H1 (cell line): Measurements from ENCODE around the gene BOLL. TPM values are rescaled to one million over a fixed set of nuclear protein-coding genes. Genes with fewer than 3 reads are reported as not detected.

Experiments used
- CTCF ChIA-PET: fragments of 300-600 bp; sonication (Branson Sonifier 250); formaldehyde crosslinking; loops from one replicate; lab custom pipeline; 2021; ENCODE audit not compliant: partially characterized antibody; lab: Charles Lee
- POLR2A ChIA-PET: fragments of 300-600 bp; sonication (Branson Sonifier 250); formaldehyde crosslinking; loops from one replicate; lab custom pipeline; 2021; ENCODE audit warnings: inconsistent platforms; ENCODE audit not compliant: partially characterized antibody; lab: Charles Lee
- DNase-seq, 2 experiments: peaks; one replicate each; pipeline versions ENCODE4 v3.0.0 to v3.0.0-alpha.2; 2010 to 2022; ENCODE audit warnings: low spot score in 2 of 2, low read depth in 1 of 2, mixed read lengths in 1 of 2
- FAIRE-seq: peaks from 2 replicates; lab custom pipeline; 2011; peaks lifted over from hg19 to GRCh38; lab: Jason Lieb, UNC
- H2AFZ ChIP-seq: 2 replicates; pipeline ENCODE4 v1.8.1; 2012; ENCODE audit warnings: low read length, inconsistent platforms
- H2AK5ac ChIP-seq: 2 replicates; pipeline ENCODE4 v1.6.1; 2013; ENCODE audit warnings: low read depth, low read length
- H2BK120ac ChIP-seq: replicated peaks from 2 replicates; pipeline ENCODE3; 2013; ENCODE audit warnings: low read depth, low read length, inconsistent platforms
- H2BK12ac ChIP-seq: 2 replicates; pipeline ENCODE4 v1.6.1; 2013; ENCODE audit warnings: low read depth, low read length
- H2BK15ac ChIP-seq: 2 replicates; pipeline ENCODE4 v1.6.1; 2013; ENCODE audit warnings: low read length
- H2BK20ac ChIP-seq: 2 replicates; pipeline ENCODE4 v1.6.1; 2013; ENCODE audit warnings: low read length
- H2BK5ac ChIP-seq: 2 replicates; pipeline ENCODE4 v1.6.1; 2013; ENCODE audit warnings: low read depth, low read length
- H3K14ac ChIP-seq: 2 replicates; pipeline ENCODE4 v1.6.1; 2013; ENCODE audit warnings: inconsistent platforms; ENCODE audit not compliant: insufficient read length
- H3K18ac ChIP-seq: 2 replicates; pipeline ENCODE4 v1.6.1; 2013; ENCODE audit warnings: low read length; ENCODE audit errors: extremely low read depth
- H3K23ac ChIP-seq: 2 replicates; pipeline ENCODE4 v1.6.1; 2013; ENCODE audit warnings: inconsistent platforms; ENCODE audit not compliant: insufficient read length
- H3K23me2 ChIP-seq: 2 replicates; pipeline ENCODE4 v1.6.1; 2013; ENCODE audit warnings: low read depth, low read length
- H3K27ac ChIP-seq: 2 replicates; pipeline ENCODE4 v1.6.1; 2011; ENCODE audit warnings: low read depth, low read length, inconsistent platforms
- H3K27me3 ChIP-seq, 4 experiments: replicated peaks in 1 of 4; 1 replicate in 1 of 4; 2 replicates in 3 of 4; pipeline versions ENCODE4 v1.6.1 to v1.8.1; 2011 to 2013; ENCODE audit warnings: low read length in 3 of 4, mild to moderate bottlenecking in 3 of 4, inconsistent platforms in 2 of 4, mixed read lengths in 2 of 4, moderate library complexity in 1 of 4; ENCODE audit not compliant: control insufficient read depth in 3 of 4, insufficient read depth in 3 of 4; ENCODE audit errors: extremely low read depth in 1 of 4
- H3K36me3 ChIP-seq, 4 experiments: 2 replicates each; pipeline versions ENCODE4 v1.6.1 to v1.8.1; 2011 to 2013; ENCODE audit warnings: mild to moderate bottlenecking in 4 of 4, low read length in 3 of 4, moderate library complexity in 2 of 4, control low read depth in 1 of 4, inconsistent platforms in 1 of 4; ENCODE audit not compliant: insufficient read depth in 4 of 4, control insufficient read depth in 2 of 4
- H3K4ac ChIP-seq: replicated peaks from 2 replicates; pipeline ENCODE3; 2013; ENCODE audit warnings: low read length, low read depth, mixed read lengths, inconsistent platforms; ENCODE audit not compliant: insufficient read length
- H3K4me1 ChIP-seq, 4 experiments: replicated peaks in 1 of 4; 1 replicate in 1 of 4; 2 replicates in 3 of 4; pipeline versions ENCODE4 v1.6.1 to v1.8.1; 2011 to 2013; ENCODE audit warnings: low read length in 3 of 4, inconsistent platforms in 2 of 4, mixed read lengths in 1 of 4; ENCODE audit not compliant: insufficient read depth in 4 of 4, control insufficient read depth in 3 of 4
- H3K4me2 ChIP-seq, 2 experiments: 2 replicates each; pipeline versions ENCODE4 v1.6.1 to v1.8.1; 2011 to 2013; ENCODE audit warnings: low read depth in 2 of 2, low read length in 2 of 2, control low read depth in 1 of 2, inconsistent platforms in 1 of 2, mild to moderate bottlenecking in 1 of 2; ENCODE audit not compliant: insufficient read depth in 1 of 2
- H3K4me3 ChIP-seq, 4 experiments: fragments of 200-600, 300-600 bp in 1 of 4; sonication (generic), shearing (Covaris generic), sonication (Bioruptor Twin) in 1 of 4; 2 replicates each; pipeline versions ENCODE4 v1.5.1 to v1.8.1; 2011 to 2016; ENCODE audit warnings: low read length in 4 of 4, low read depth in 3 of 4, control low read depth in 2 of 4, inconsistent platforms in 2 of 4, mild to moderate bottlenecking in 2 of 4, mixed read lengths in 1 of 4, moderate library complexity in 1 of 4; ENCODE audit not compliant: insufficient read depth in 2 of 4; ENCODE audit errors: extremely low read depth in 1 of 4
- H3K56ac ChIP-seq: replicated peaks from 2 replicates; pipeline ENCODE3; 2013; ENCODE audit warnings: low read depth, mild to moderate bottlenecking, mixed read lengths, low read length, inconsistent platforms; ENCODE audit not compliant: insufficient read length
- H3K79me1 ChIP-seq: 2 replicates; pipeline ENCODE4 v1.6.1; 2013; ENCODE audit warnings: low read depth, low read length, control low read depth
- H3K79me2 ChIP-seq, 2 experiments: 2 replicates each; pipeline versions ENCODE4 v1.6.1 to v1.8.1; 2012 to 2013; ENCODE audit warnings: low read length in 2 of 2, mild to moderate bottlenecking in 2 of 2, inconsistent platforms in 1 of 2; ENCODE audit not compliant: insufficient read depth in 2 of 2, control insufficient read depth in 1 of 2
- H3K9ac ChIP-seq, 4 experiments: replicated peaks in 1 of 4; 1 replicate in 1 of 4; 2 replicates in 3 of 4; pipeline versions ENCODE4 v1.6.1 to v1.8.1; 2011 to 2013; ENCODE audit warnings: low read depth in 3 of 4, low read length in 3 of 4, control low read depth in 2 of 4, mild to moderate bottlenecking in 2 of 4, moderate library complexity in 2 of 4, inconsistent platforms in 1 of 4; ENCODE audit errors: extremely low read depth in 1 of 4
- H3K9me3 ChIP-seq, 2 experiments: 2 replicates each; pipeline versions ENCODE4 v1.6.1 to v1.8.1; 2012 to 2013; ENCODE audit warnings: mild to moderate bottlenecking in 2 of 2, moderate library complexity in 2 of 2, control low read depth in 1 of 2, inconsistent platforms in 1 of 2, low read depth in 1 of 2, low read length in 1 of 2, mixed read lengths in 1 of 2; ENCODE audit not compliant: insufficient read depth in 2 of 2
- H4K20me1 ChIP-seq, 2 experiments: replicated peaks in 1 of 2; 2 replicates each; pipeline versions ENCODE3 to v1.8.1; 2011 to 2013; ENCODE audit warnings: inconsistent platforms in 2 of 2, low read length in 2 of 2, mild to moderate bottlenecking in 1 of 2; ENCODE audit not compliant: insufficient read depth in 2 of 2, control insufficient read depth in 1 of 2
- H4K5ac ChIP-seq: 2 replicates; pipeline ENCODE4 v1.6.1; 2013; ENCODE audit warnings: low read length, low read depth, mixed read lengths, inconsistent platforms; ENCODE audit not compliant: insufficient read length
- H4K8ac ChIP-seq: 2 replicates; pipeline ENCODE4 v1.8.0; 2013; ENCODE audit warnings: mild to moderate bottlenecking, moderate library complexity, low read length, inconsistent platforms; ENCODE audit not compliant: insufficient read depth; ENCODE audit errors: extremely low read depth
- H4K91ac ChIP-seq: replicated peaks from 2 replicates; pipeline ENCODE3; 2013; ENCODE audit warnings: low read length, mixed read lengths, inconsistent platforms; ENCODE audit not compliant: insufficient read length
- BACH1 ChIP-seq: IDR thresholded peaks from 2 replicates; pipeline ENCODE4 v1.6.1; 2012; ENCODE audit warnings: low read length, improper control_type of control experiment
- BRCA1 ChIP-seq: IDR thresholded peaks from 2 replicates; pipeline ENCODE4 v1.6.1; 2012; ENCODE audit warnings: low read depth, low read length, improper control_type of control experiment
- CBX5 ChIP-seq: fragments of 300-800, 300-1000 bp; sonication (generic); IDR thresholded peaks from 2 replicates; pipeline ENCODE4 v1.7.1; 2016; ENCODE audit warnings: antibody characterized with exemption, low read length, low read depth
- MAFK ChIP-seq: IDR thresholded peaks from 2 replicates; pipeline ENCODE4 v1.6.1; 2012; ENCODE audit warnings: low read depth, mild to moderate bottlenecking, improper control_type of control experiment, low read length
- NRF1 ChIP-seq: IDR thresholded peaks from 2 replicates; pipeline ENCODE4 v1.6.1; 2011; ENCODE audit warnings: mild to moderate bottlenecking, low read depth, low read length, improper control_type of control experiment
- POLR2AphosphoS5 ChIP-seq: IDR thresholded peaks from 2 replicates; pipeline ENCODE4 v1.6.1; 2011; ENCODE audit warnings: low read depth, low read length
- RAD21 ChIP-seq, 2 experiments: IDR thresholded peaks in 1 of 2; conservative IDR thresholded peaks in 1 of 2; 2 replicates each; pipeline ENCODE4 v1.6.1; 2011; ENCODE audit warnings: low read depth in 2 of 2, low read length in 2 of 2, improper control_type of control experiment in 1 of 2, inconsistent platforms in 1 of 2, mild to moderate bottlenecking in 1 of 2, moderate library complexity in 1 of 2
- SIRT6 ChIP-seq: IDR thresholded peaks from one replicate; pipeline ENCODE4 v1.7.1; 2012; ENCODE audit warnings: low read length, inconsistent platforms
- WGBS, 2 experiments: shearing (Covaris generic) in 1 of 2; methylation state at CpG; one replicate each; pipeline versions ENCODE4 v1.1.6 to v1.1.7; 2013 to 2015; ENCODE audit warnings: low lambda C conversion rate in 2 of 2, mixed read lengths in 2 of 2, inconsistent platforms in 1 of 2, low coverage in 1 of 2, missing lambda C conversion rate in 1 of 2; ENCODE audit not compliant: insufficient replicate concordance in 2 of 2, insufficient coverage in 1 of 2, insufficient read length in 1 of 2; ENCODE audit errors: extremely low coverage in 1 of 2, missing lambda C conversion rate in 1 of 2; 5-methylcytosine and 5-hydroxymethylcytosine counted together
- polyA plus RNA-seq, 7 experiments: library from polyadenylated mRNA; depleted of rRNA in 3 of 7; stranded (reverse) in 5 of 7; unstranded in 2 of 7; fragments of >200 nt in 5 of 7; fragments of 200-250 nt in 2 of 7; gene quantifications; 1 replicate in 5 of 7; 2 replicates in 1 of 7; 4 replicates in 1 of 7; pipeline versions ENCODE4 v1.2.1 to v1.2.3, GENCODE V29; 2011 to 2013; ENCODE audit warnings: missing spikeins in 2 of 7, mixed read lengths in 2 of 7
- total RNA-seq: library from RNA; stranded (reverse); fragmentation: NEBNext Ultra II Directional; extraction: Animal tissue kit (Norgen Biotek cat#: 25700); gene quantifications from 2 replicates; pipeline ENCODE4 v1.2.1, GENCODE V29; 2021
- TF ChIP-seq, protein P1 (sequence below), 3 experiments: IDR thresholded peaks; 1 replicate in 2 of 3; 2 replicates in 1 of 3; pipeline versions ENCODE4 v1.5.1 to v1.6.1; 2011; ENCODE audit warnings: low read length in 3 of 3, mild to moderate bottlenecking in 3 of 3, inconsistent platforms in 2 of 3, low read depth in 1 of 3, moderate library complexity in 1 of 3; ENCODE audit not compliant: insufficient read depth in 1 of 3; ENCODE audit errors: control extremely low read depth in 1 of 3

Gene BOLL
- total and polyA plus RNA-seq, 2 of the 8 experiments (the other 6 are each of a cell fraction or from before 2014, with no cell fraction given) = not detected

DNA sequence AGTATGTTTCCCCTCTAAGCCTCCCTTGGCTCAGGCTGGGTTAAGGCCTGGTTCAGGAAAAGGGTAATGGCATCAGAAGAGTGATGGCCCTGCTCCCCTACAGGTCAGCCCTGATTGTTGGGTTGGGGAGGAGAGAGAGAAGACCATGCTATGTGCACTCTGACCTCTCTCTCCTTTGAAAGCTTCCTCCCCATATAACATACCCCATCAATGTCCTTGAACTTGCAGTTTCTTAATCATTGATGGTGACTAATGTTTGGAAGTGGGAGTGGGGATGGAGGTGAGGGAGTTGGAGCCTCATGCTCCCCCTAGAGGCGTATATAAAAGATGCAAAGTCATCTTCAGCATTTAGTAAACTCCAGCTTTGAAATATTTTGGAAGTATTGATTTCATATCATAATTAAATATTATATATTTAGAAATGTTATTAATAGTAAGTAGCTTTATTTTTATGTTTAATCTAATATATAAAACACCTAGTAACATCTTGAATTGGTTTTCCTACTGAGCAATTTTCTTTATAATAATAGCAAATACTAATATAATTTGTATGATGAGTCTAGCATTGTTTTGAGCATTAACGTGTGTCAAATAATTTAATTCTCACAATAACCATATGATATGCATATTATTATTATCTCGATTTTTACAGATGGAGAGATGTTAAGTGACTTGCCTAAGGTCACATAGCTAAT is 28.1 kb upstream of the BOLL start:
- H3K4me2 ChIP-seq = no peak overlapping the region
- H4K5ac ChIP-seq = no peak overlapping the region
- H4K91ac ChIP-seq = no peak overlapping the region
- no peak for DNase-seq
- H3K23me2 ChIP-seq = no peaks in the 10 kb centered on the region; the same call in none of the 2 replicates
- H4K20me1 ChIP-seq = no peaks in the 10 kb centered on the region
- H4K8ac ChIP-seq = no peak overlapping the region
- WGBS, 2 experiments = 57% methylated on average over 3 of the region's 3 CpGs; no CpG with 5 or more reads in 1 of the 2 experiments
- H3K27ac ChIP-seq = no peak overlapping the region
- no peak overlapping the region; the same call in 1 of the 2 replicates for H2AFZ ChIP-seq
- H3K9me3 ChIP-seq = no peaks in the 10 kb centered on the region
- H3K36me3 ChIP-seq = no peaks in the 10 kb centered on the region
- H2AK5ac ChIP-seq = no peak overlapping the region
- H2BK120ac ChIP-seq = no peak overlapping the region
- H2BK12ac ChIP-seq = no peak overlapping the region
- H3K79me2 ChIP-seq = no peaks in the 10 kb centered on the region
- no peak overlapping the region for H3K23ac ChIP-seq
- no peaks in the 10 kb centered on the region for H3K27me3 ChIP-seq
- no peak overlapping the region for H2BK5ac ChIP-seq
- no peaks in the 10 kb centered on the region for H3K79me1 ChIP-seq
- no peak overlapping the region for H2BK15ac ChIP-seq
- no peak overlapping the region for H3K18ac ChIP-seq
- no peak overlapping the region for H2BK20ac ChIP-seq
- H3K9ac ChIP-seq = no peak overlapping the region
- no peak overlapping the region for H3K4me3 ChIP-seq
- no peaks in the 10 kb centered on the region for H3K4me1 ChIP-seq
- no peak overlapping the region for H3K14ac ChIP-seq
- POLR2A ChIA-PET = no interaction called here
- TF ChIP-seq BACH1 (peak; percentile 69; the same call in 1 of the 2 replicates), MAFK (peak; percentile 69; the same call in 1 of the 2 replicates), RAD21 (IDR thresholded peaks at IDR 0.05 in 1 of 2, conservative IDR thresholded peaks at IDR 0.05 in 1 of 2; ENCODE audit: low read depth in 2 of 2, low read length in 2 of 2) (peak; percentile 21 to 44; a peak in 3 of 4 replicates), SIRT6 (no peak), BRCA1 (no peak), CBX5 (no peak), POLR2AphosphoS5 (no peak), NRF1 (no peak)
- TF ChIP-seq, protein P1, sequence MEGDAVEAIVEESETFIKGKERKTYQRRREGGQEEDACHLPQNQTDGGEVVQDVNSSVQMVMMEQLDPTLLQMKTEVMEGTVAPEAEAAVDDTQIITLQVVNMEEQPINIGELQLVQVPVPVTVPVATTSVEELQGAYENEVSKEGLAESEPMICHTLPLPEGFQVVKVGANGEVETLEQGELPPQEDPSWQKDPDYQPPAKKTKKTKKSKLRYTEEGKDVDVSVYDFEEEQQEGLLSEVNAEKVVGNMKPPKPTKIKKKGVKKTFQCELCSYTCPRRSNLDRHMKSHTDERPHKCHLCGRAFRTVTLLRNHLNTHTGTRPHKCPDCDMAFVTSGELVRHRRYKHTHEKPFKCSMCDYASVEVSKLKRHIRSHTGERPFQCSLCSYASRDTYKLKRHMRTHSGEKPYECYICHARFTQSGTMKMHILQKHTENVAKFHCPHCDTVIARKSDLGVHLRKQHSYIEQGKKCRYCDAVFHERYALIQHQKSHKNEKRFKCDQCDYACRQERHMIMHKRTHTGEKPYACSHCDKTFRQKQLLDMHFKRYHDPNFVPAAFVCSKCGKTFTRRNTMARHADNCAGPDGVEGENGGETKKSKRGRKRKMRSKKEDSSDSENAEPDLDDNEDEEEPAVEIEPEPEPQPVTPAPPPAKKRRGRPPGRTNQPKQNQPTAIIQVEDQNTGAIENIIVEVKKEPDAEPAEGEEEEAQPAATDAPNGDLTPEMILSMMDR (IDR thresholded peaks at IDR 0.05; ENCODE audit: control extremely low read depth in 1 of 3, insufficient read depth in 1 of 3, low read depth in 1 of 3, low read length in 3 of 3) = peak; percentile 38 to 53 (median 45); a peak in 3 of 4 replicates
- TF ChIP-seq, all 59 proteins: peak for 4
- Histone ChIP-seq H3K4ac (no peak overlapping the region), H3K56ac (no peak overlapping the region)
- CTCF ChIA-PET = interaction anchor here (0.6 to 3.5 kb wide), 41 partner anchors 9 to 662 kb away, joined by 3 to 18 read pairs (median 3); partner anchors contain the start of gene PLCL1
- peak; percentile 42 for FAIRE-seq
